Neural cell (in vitro differentiated cells): ENCODE measurements around the gene NUBPL. TPM values are rescaled to one million over a fixed set of nuclear protein-coding genes. Genes with fewer than 3 reads are reported as not detected.

ENCODE experiments used
- H2AFZ ChIP-seq: fragments of 200-600, 300-800 bp; sonication (generic), shearing (Covaris generic); 2 replicates; pipeline ENCODE4 v1.6.0; 2014; ENCODE audit warnings: low read depth, mild to moderate bottlenecking, antibody characterized with exemption, low read length, moderate library complexity
- H3F3A ChIP-seq: fragments of 200-600 bp; shearing (Covaris generic); 2 replicates; pipeline ENCODE4 v1.6.1; 2016; ENCODE audit warnings: mild to moderate bottlenecking, moderate library complexity, mixed read lengths, antibody characterized with exemption, low read length; ENCODE audit not compliant: insufficient read depth, poor library complexity, severe bottlenecking
- H3K27ac ChIP-seq: fragments of 200-600, 300-800 bp; sonication (generic), shearing (Covaris generic); 2 replicates; pipeline ENCODE4 v1.5.1; 2014; ENCODE audit warnings: mild to moderate bottlenecking, low read length, moderate library complexity
- H3K27me3 ChIP-seq: fragments of 300-800, 200-600 bp; sonication (generic), shearing (Covaris generic); 2 replicates; pipeline ENCODE4 v1.6.0; 2014; ENCODE audit warnings: mild to moderate bottlenecking, low read depth, low read length, moderate library complexity; ENCODE audit not compliant: insufficient read depth
- H3K36me3 ChIP-seq: fragments of 300-800, 200-600 bp; sonication (generic), shearing (Covaris generic); 2 replicates; pipeline ENCODE4 v1.5.1; 2014; ENCODE audit warnings: mild to moderate bottlenecking, antibody characterized with exemption, low read length, moderate library complexity; ENCODE audit not compliant: insufficient read depth
- H3K4me2 ChIP-seq: fragments of 300-800, 200-600 bp; sonication (generic), shearing (Covaris generic); 2 replicates; pipeline ENCODE4 v1.6.0; 2014; ENCODE audit warnings: mild to moderate bottlenecking, low read length
- H3K4me3 ChIP-seq: fragments of 300-800, 200-600 bp; sonication (generic), shearing (Covaris generic); 2 replicates; pipeline ENCODE4 v1.5.1; 2014; ENCODE audit warnings: mild to moderate bottlenecking, low read length, moderate library complexity
- H3K79me2 ChIP-seq: fragments of 200-600 bp; shearing (Covaris generic); replicated peaks from 2 replicates; pipeline ENCODE4 v1.6.0; 2014; ENCODE audit warnings: mild to moderate bottlenecking, low read length, moderate library complexity; ENCODE audit not compliant: insufficient read depth
- H3K9ac ChIP-seq: fragments of 300-800, 200-600 bp; sonication (generic), shearing (Covaris generic); 2 replicates; pipeline ENCODE4 v1.6.1; 2016; ENCODE audit warnings: mild to moderate bottlenecking, low read length, mixed read lengths
- H3K9me2 ChIP-seq: fragments of 200-600 bp; shearing (Covaris generic); 2 replicates; pipeline ENCODE4 v1.6.1; 2016; ENCODE audit warnings: mild to moderate bottlenecking, low read length, mixed read lengths; ENCODE audit not compliant: insufficient read depth
- H3K9me3 ChIP-seq: fragments of 200-600, 300-800 bp; sonication (generic), shearing (Covaris generic); 2 replicates; pipeline ENCODE4 v1.6.1; 2016; ENCODE audit warnings: mild to moderate bottlenecking, mixed run types, low read length, moderate library complexity, mixed read lengths
- H4K20me1 ChIP-seq: fragments of 200-600 bp; shearing (Covaris generic); 2 replicates; pipeline ENCODE4 v1.6.1; 2016; ENCODE audit warnings: mild to moderate bottlenecking, mixed run types; ENCODE audit not compliant: insufficient read depth
- EP300 ChIP-seq: fragments of 450-650 bp; conservative IDR thresholded peaks from 2 replicates; pipeline ENCODE4 v1.6.1; 2014; ENCODE audit warnings: antibody characterized with exemption, mild to moderate bottlenecking, moderate library complexity; ENCODE audit not compliant: poor library complexity, severe bottlenecking
- EZH2 ChIP-seq: fragments of 200-600, 300-800 bp; shearing (Covaris generic), sonication (generic); IDR thresholded peaks from 2 replicates; pipeline ENCODE4 v1.6.1; 2014; ENCODE audit warnings: antibody characterized with exemption, low read length, borderline replicate concordance, mild to moderate bottlenecking; ENCODE audit not compliant: insufficient read depth, poor library complexity, severe bottlenecking
- MXI1 ChIP-seq: fragments of 450-650 bp; conservative IDR thresholded peaks from 2 replicates; pipeline ENCODE4 v1.6.1; 2014; ENCODE audit warnings: antibody characterized with exemption, mild to moderate bottlenecking; ENCODE audit not compliant: poor library complexity, severe bottlenecking
- POLR2AphosphoS5 ChIP-seq: IDR thresholded peaks from 2 replicates; pipeline ENCODE4 v1.6.1; 2012
- RAD21 ChIP-seq: fragments of 450-650 bp; conservative IDR thresholded peaks from 2 replicates; pipeline ENCODE4 v1.6.1; 2014; ENCODE audit warnings: antibody characterized with exemption, mild to moderate bottlenecking, moderate library complexity
- SMC3 ChIP-seq: fragments of 450-650 bp; conservative IDR thresholded peaks from 2 replicates; pipeline ENCODE4 v1.6.1; 2014; ENCODE audit warnings: antibody characterized with exemption, mild to moderate bottlenecking, moderate library complexity; ENCODE audit not compliant: poor library complexity
- TAF1 ChIP-seq: IDR thresholded peaks from 2 replicates; pipeline ENCODE4 v1.6.1; 2012; ENCODE audit warnings: low read depth
- polyA plus RNA-seq: library from polyadenylated mRNA; depleted of rRNA; stranded (reverse); fragments of >200 nt; gene quantifications from 2 replicates; pipeline ENCODE4 v1.2.3, GENCODE V29; 2014
- TF ChIP-seq, protein P1 (sequence below): IDR thresholded peaks from 2 replicates; pipeline ENCODE4 v1.6.1; 2012; ENCODE audit warnings: borderline replicate concordance
- TF ChIP-seq, protein P2 (sequence below): fragments of 450-650 bp; IDR thresholded peaks from 2 replicates; pipeline ENCODE4 v1.5.1; 2014; ENCODE audit warnings: antibody characterized with exemption, mild to moderate bottlenecking, moderate library complexity; ENCODE audit not compliant: poor library complexity, severe bottlenecking

The NUBPL gene
- polyA plus RNA-seq, 1 donor from 2014 or later = 3.1 TPM

DNA sequence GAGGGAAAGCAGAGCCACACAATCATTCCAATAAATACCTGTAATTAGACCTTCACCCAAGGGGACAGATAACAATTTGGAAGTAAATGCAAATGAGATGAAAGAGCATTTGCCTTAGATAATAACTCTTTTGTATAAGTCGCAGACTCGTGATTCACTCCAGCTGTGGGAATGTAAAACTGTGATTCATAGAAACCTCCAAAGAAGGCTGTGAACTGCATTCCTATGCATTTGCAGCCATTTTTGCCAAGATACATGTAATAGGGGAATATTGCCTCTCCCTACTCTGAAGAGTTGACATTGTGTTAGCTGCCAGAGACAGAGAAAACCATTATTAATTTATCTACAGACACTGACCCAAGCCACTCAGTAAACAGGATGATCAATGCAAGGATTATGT is 334.0 kb downstream of the NUBPL start:
- Histone ChIP-seq H3F3A (no peaks in the 10 kb centered on the region), H3K36me3 (no peaks in the 10 kb centered on the region), H3K4me3 (no peak overlapping the region), H3K27me3 (no peaks in the 10 kb centered on the region), H3K9me3 (no peaks in the 10 kb centered on the region), H2AFZ (no peak overlapping the region), H3K9ac (no peak overlapping the region), H3K79me2 (no peaks in the 10 kb centered on the region), H3K27ac (no peak overlapping the region), H4K20me1 (no peaks in the 10 kb centered on the region), H3K9me2 (no peaks in the 10 kb centered on the region), H3K4me2 (no peak overlapping the region)
- TF ChIP-seq, protein P1, sequence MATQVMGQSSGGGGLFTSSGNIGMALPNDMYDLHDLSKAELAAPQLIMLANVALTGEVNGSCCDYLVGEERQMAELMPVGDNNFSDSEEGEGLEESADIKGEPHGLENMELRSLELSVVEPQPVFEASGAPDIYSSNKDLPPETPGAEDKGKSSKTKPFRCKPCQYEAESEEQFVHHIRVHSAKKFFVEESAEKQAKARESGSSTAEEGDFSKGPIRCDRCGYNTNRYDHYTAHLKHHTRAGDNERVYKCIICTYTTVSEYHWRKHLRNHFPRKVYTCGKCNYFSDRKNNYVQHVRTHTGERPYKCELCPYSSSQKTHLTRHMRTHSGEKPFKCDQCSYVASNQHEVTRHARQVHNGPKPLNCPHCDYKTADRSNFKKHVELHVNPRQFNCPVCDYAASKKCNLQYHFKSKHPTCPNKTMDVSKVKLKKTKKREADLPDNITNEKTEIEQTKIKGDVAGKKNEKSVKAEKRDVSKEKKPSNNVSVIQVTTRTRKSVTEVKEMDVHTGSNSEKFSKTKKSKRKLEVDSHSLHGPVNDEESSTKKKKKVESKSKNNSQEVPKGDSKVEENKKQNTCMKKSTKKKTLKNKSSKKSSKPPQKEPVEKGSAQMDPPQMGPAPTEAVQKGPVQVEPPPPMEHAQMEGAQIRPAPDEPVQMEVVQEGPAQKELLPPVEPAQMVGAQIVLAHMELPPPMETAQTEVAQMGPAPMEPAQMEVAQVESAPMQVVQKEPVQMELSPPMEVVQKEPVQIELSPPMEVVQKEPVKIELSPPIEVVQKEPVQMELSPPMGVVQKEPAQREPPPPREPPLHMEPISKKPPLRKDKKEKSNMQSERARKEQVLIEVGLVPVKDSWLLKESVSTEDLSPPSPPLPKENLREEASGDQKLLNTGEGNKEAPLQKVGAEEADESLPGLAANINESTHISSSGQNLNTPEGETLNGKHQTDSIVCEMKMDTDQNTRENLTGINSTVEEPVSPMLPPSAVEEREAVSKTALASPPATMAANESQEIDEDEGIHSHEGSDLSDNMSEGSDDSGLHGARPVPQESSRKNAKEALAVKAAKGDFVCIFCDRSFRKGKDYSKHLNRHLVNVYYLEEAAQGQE = no peak
- TF ChIP-seq POLR2AphosphoS5 (no peak), EZH2 (no peak), MXI1 (no peak), SMC3 (no peak), RAD21 (no peak), TAF1 (no peak)
- TF ChIP-seq, protein P2, sequence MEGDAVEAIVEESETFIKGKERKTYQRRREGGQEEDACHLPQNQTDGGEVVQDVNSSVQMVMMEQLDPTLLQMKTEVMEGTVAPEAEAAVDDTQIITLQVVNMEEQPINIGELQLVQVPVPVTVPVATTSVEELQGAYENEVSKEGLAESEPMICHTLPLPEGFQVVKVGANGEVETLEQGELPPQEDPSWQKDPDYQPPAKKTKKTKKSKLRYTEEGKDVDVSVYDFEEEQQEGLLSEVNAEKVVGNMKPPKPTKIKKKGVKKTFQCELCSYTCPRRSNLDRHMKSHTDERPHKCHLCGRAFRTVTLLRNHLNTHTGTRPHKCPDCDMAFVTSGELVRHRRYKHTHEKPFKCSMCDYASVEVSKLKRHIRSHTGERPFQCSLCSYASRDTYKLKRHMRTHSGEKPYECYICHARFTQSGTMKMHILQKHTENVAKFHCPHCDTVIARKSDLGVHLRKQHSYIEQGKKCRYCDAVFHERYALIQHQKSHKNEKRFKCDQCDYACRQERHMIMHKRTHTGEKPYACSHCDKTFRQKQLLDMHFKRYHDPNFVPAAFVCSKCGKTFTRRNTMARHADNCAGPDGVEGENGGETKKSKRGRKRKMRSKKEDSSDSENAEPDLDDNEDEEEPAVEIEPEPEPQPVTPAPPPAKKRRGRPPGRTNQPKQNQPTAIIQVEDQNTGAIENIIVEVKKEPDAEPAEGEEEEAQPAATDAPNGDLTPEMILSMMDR = no peak

DNA sequence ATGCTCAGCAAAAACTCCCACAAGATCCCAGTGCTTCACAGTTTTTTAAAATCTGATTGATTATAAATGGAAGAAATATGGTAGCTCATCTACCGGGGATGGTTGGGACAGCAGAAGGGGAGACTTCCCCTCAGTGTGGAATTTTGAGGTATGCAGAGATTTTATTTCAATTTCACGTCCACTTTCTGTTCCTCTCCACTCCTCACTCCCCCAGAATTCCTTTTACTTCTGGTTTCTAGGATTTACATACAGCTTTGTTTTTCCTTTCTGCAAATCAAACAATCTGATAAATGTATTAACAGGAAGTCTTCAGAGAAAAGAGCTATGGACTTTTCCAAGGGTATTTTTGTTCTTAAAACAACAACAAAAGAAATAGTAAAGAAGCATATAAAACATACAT is 334.4 kb downstream of the NUBPL start:
- Histone ChIP-seq H3K79me2 (no peaks in the 10 kb centered on the region), H3K9ac (no peak overlapping the region), H4K20me1 (no peaks in the 10 kb centered on the region), H3K9me2 (no peaks in the 10 kb centered on the region), H3K4me2 (no peak overlapping the region), H3K4me3 (no peak overlapping the region), H3K27ac (no peak overlapping the region), H3F3A (no peaks in the 10 kb centered on the region), H3K36me3 (no peaks in the 10 kb centered on the region), H3K27me3 (no peaks in the 10 kb centered on the region), H3K9me3 (no peaks in the 10 kb centered on the region), H2AFZ (no peak overlapping the region)
- TF ChIP-seq POLR2AphosphoS5 (no peak), SMC3 (no peak), EZH2 (no peak), TAF1 (no peak), RAD21 (no peak), EP300 (no peak), MXI1 (no peak)
- TF ChIP-seq, protein P2 = no peak
- TF ChIP-seq, protein P1 = no peak
